ENCODE results near the gene GPR37. TPM values are rescaled to one million over a fixed set of nuclear protein-coding genes. Genes with fewer than 3 reads are reported as not detected.
A peak's percentile ranks its signal among the peaks of the same experiment; 100 is the strongest.

GPR37 gene
- total RNA-seq, 1 experiment from 2014 or later = 1.6 TPM

DNA sequence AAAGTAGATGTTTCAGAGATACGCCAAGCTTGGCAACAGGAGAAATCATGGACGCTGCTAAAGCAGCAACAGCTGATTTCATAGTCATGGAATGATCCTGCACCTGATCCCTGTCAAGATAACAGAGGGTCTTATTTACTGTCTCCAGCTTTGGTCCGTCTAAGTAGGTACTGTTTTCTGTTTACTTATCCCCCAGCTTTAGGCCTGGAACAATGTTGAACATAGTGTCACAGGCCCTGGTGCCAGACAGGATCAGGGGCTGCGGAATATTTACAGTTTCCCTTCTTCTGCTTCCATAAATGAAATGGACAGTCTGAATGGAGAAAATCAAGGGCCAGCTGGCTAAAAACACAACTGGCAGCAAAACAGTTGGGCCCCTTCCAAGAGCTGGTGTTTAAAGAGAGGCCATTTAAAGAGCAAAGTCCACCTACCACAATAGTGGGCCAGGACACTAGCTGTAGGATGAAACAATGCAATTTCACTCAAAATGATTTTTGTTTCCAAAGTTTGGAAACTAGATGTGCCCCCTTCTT is 2.9 kb downstream of the GPR37 start:
- Histone ChIP-seq H3K18ac (ENCODE audit: insufficient read length, low read depth, low read length) (no peak overlapping the region), H3K9me3 (ENCODE audit: control insufficient read depth, low read depth, low read length) (no peaks in the 10 kb centered on the region), H3K4ac (ENCODE audit: low read depth, low read length) (no peak overlapping the region), H4K91ac (ENCODE audit: insufficient read length, low read depth, low read length) (no peak overlapping the region), H2BK12ac (ENCODE audit: insufficient read length, low read depth, low read length) (no peak overlapping the region), H3K79me2 (ENCODE audit: insufficient read depth, low read length) (0 out of 2 replicates have a peak, but pooled peaks cover 2% of the 10 kb centered on the region), H2AK5ac (ENCODE audit: insufficient read length, low read length) (no peak overlapping the region), H3K23me2 (ENCODE audit: insufficient read length, low read depth, low read length, poor library complexity, severe bottlenecking) (peaks cover 23% of the 10 kb centered on the region), H2AFZ (ENCODE audit: low read length) (no peak overlapping the region), H3K27me3 (ENCODE audit: insufficient read depth, low read length) (peaks cover 5% of the 10 kb centered on the region; the same call in 1 of the 2 replicates), H3K9ac (ENCODE audit: extremely low read depth, insufficient read length, low read length) (no peak overlapping the region), H3K79me1 (ENCODE audit: insufficient read depth, low read depth, low read length, poor library complexity, severe bottlenecking) (no peaks in the 10 kb centered on the region), H3K14ac (ENCODE audit: insufficient read depth, low read length) (no peak overlapping the region), H3K23ac (ENCODE audit: insufficient read length, low read depth, low read length) (no peak overlapping the region), H2BK120ac (ENCODE audit: low read depth, low read length, poor library complexity, severe bottlenecking) (no peak overlapping the region), H2BK5ac (ENCODE audit: insufficient read length, low read length) (no peak overlapping the region), H3K56ac (ENCODE audit: insufficient read length, low read depth, low read length) (no peak overlapping the region), H2BK20ac (ENCODE audit: low read depth, low read length, poor library complexity, severe bottlenecking) (no peak overlapping the region), H3T11ph (ENCODE audit: low read length) (no peak overlapping the region), H3K4me1 (ENCODE audit: insufficient read depth, low read length) (no peaks in the 10 kb centered on the region), H3K27ac (ENCODE audit: insufficient read length, low read depth, low read length) (no peak overlapping the region), H4K5ac (ENCODE audit: insufficient read length, low read depth, low read length) (no peak overlapping the region), H3K4me2 (ENCODE audit: insufficient read depth, insufficient read length, low read length) (peak overlapping the region; percentile 34), H4K8ac (replicated peaks; ENCODE audit: insufficient read length, low read depth, low read length) (no peak overlapping the region), H4K20me1 (ENCODE audit: control insufficient read depth, insufficient read depth, insufficient read length) (no peaks in the 10 kb centered on the region), H2BK15ac (ENCODE audit: low read depth, low read length) (no peak overlapping the region)
- Mint-ChIP-seq H3K27ac (no peak overlapping the region), H3K36me3 (ENCODE audit: insufficient read depth in 1 of 3, low read depth in 3 of 3) (peaks cover 0 to 9% (median 3%) of the 10 kb centered on the region in 3 experiments; a peak in 2 of 7 replicates), H3K4me3 (peak overlapping the region in 1 of 2 experiments; percentile 33; a peak in 2 of 5 replicates), H3K9me3 (peaks cover 0 to 3% of the 10 kb centered on the region in 2 experiments; a peak in 2 of 5 replicates), H3K4me1 (peaks cover 15 to 24% of the 10 kb centered on the region in 2 experiments), H3K27me3 (ENCODE audit: low read depth) (peaks cover 33% of the 10 kb centered on the region)
- DNase-seq = no peak
- TF ChIP-seq, protein P1, sequence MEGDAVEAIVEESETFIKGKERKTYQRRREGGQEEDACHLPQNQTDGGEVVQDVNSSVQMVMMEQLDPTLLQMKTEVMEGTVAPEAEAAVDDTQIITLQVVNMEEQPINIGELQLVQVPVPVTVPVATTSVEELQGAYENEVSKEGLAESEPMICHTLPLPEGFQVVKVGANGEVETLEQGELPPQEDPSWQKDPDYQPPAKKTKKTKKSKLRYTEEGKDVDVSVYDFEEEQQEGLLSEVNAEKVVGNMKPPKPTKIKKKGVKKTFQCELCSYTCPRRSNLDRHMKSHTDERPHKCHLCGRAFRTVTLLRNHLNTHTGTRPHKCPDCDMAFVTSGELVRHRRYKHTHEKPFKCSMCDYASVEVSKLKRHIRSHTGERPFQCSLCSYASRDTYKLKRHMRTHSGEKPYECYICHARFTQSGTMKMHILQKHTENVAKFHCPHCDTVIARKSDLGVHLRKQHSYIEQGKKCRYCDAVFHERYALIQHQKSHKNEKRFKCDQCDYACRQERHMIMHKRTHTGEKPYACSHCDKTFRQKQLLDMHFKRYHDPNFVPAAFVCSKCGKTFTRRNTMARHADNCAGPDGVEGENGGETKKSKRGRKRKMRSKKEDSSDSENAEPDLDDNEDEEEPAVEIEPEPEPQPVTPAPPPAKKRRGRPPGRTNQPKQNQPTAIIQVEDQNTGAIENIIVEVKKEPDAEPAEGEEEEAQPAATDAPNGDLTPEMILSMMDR (conservative IDR thresholded peaks at IDR 0.05) = no peak
- WGBS (ENCODE audit: extremely low coverage, insufficient read length, low lambda C conversion rate) = no CpG with 5 or more reads among the region's 4 CpGs

All from H9 (cell line).